HEK293 (cell line): ENCODE measurements around the gene PHACTR2.
A peak's percentile ranks its signal among the peaks of the same experiment; 100 is the strongest.

Experiments
- KLF1 ChIP-seq: fragments of 450-650 bp; formaldehyde crosslinking; IDR thresholded peaks from 2 replicates; pipeline ENCODE4 v1.5.1; 2016; ENCODE audit warnings: missing biosample characterization, missing genetic modification characterization
- MYNN ChIP-seq: fragments of 450-650 bp; formaldehyde crosslinking; IDR thresholded peaks from 2 replicates; pipeline ENCODE4 v1.5.1; 2016; ENCODE audit warnings: missing biosample characterization, missing genetic modification characterization, borderline replicate concordance
- MZF1 ChIP-seq: fragments of 450-650 bp; formaldehyde crosslinking; IDR thresholded peaks from 2 replicates; pipeline ENCODE4 v1.5.1; 2017; ENCODE audit warnings: missing biosample characterization, missing genetic modification characterization, borderline replicate concordance
- SP2 ChIP-seq: fragments of 450-650 bp; formaldehyde crosslinking; IDR thresholded peaks from 2 replicates; pipeline ENCODE4 v1.5.1; 2016; ENCODE audit warnings: missing biosample characterization, missing genetic modification characterization
- WT1 ChIP-seq: fragments of 450-650 bp; formaldehyde crosslinking; IDR thresholded peaks from 2 replicates; pipeline ENCODE4 v1.5.1; 2016; ENCODE audit warnings: missing biosample characterization, missing genetic modification characterization
- ZEB2 ChIP-seq: fragments of 450-650 bp; formaldehyde crosslinking; IDR thresholded peaks from 2 replicates; pipeline ENCODE4 v1.5.1; 2016; ENCODE audit warnings: missing biosample characterization, missing genetic modification characterization
- ZFP69B ChIP-seq: fragments of 450-650 bp; formaldehyde crosslinking; IDR thresholded peaks from 2 replicates; pipeline ENCODE4 v1.5.1; 2016; ENCODE audit warnings: missing biosample characterization, missing genetic modification characterization
- ZNF157 ChIP-seq: fragments of 450-650 bp; formaldehyde crosslinking; IDR thresholded peaks from 2 replicates; pipeline ENCODE4 v1.5.1; 2016; ENCODE audit warnings: missing biosample characterization, missing genetic modification characterization
- ZNF174 ChIP-seq: fragments of 450-650 bp; formaldehyde crosslinking; IDR thresholded peaks from 2 replicates; pipeline ENCODE4 v1.5.0; 2017; ENCODE audit warnings: missing biosample characterization, mild to moderate bottlenecking, missing genetic modification characterization
- ZNF311 ChIP-seq: fragments of 450-650 bp; formaldehyde crosslinking; IDR thresholded peaks from 2 replicates; pipeline ENCODE4 v1.5.1; 2017; ENCODE audit warnings: missing biosample characterization, missing genetic modification characterization, borderline replicate concordance
- ZNF350 ChIP-seq: fragments of 450-650 bp; formaldehyde crosslinking; IDR thresholded peaks from 2 replicates; pipeline ENCODE4 v1.5.0; 2017; ENCODE audit warnings: missing biosample characterization, mild to moderate bottlenecking, missing genetic modification characterization
- ZNF366 ChIP-seq: fragments of 450-650 bp; formaldehyde crosslinking; conservative IDR thresholded peaks from 2 replicates; pipeline ENCODE4 v1.5.1; 2016; ENCODE audit warnings: missing biosample characterization, missing genetic modification characterization
- ZNF394 ChIP-seq: fragments of 450-650 bp; formaldehyde crosslinking; IDR thresholded peaks from 2 replicates; pipeline ENCODE4 v1.5.1; 2016; ENCODE audit warnings: missing biosample characterization, missing genetic modification characterization, mild to moderate bottlenecking, moderate library complexity, borderline replicate concordance
- ZNF501 ChIP-seq: fragments of 450-650 bp; formaldehyde crosslinking; IDR thresholded peaks from 2 replicates; pipeline ENCODE4 v1.5.1; 2016; ENCODE audit warnings: missing biosample characterization, missing genetic modification characterization
- ZNF529 ChIP-seq: fragments of 450-650 bp; formaldehyde crosslinking; IDR thresholded peaks from 2 replicates; pipeline ENCODE4 v1.5.1; 2017; ENCODE audit warnings: missing genetic modification characterization, missing biosample characterization; ENCODE audit not compliant: insufficient replicate concordance
- ZNF596 ChIP-seq: fragments of 450-650 bp; IDR thresholded peaks from 2 replicates; pipeline ENCODE4 v1.5.0; 2018; ENCODE audit warnings: missing biosample characterization, mild to moderate bottlenecking, missing genetic modification characterization, moderate library complexity
- ZNF621 ChIP-seq: fragments of 450-650 bp; formaldehyde crosslinking; IDR thresholded peaks from 2 replicates; pipeline ENCODE4 v1.5.1; 2017; ENCODE audit warnings: missing biosample characterization, missing genetic modification characterization
- ZNF626 ChIP-seq: fragments of 450-650 bp; sonication (Bioruptor Pico); formaldehyde crosslinking; IDR thresholded peaks from 2 replicates; pipeline ENCODE4 v1.5.1; 2018; ENCODE audit warnings: missing biosample characterization, missing genetic modification characterization, inconsistent platforms
- ZNF658 ChIP-seq: fragments of 450-650 bp; formaldehyde crosslinking; IDR thresholded peaks from 2 replicates; pipeline ENCODE4; 2016; ENCODE audit warnings: missing biosample characterization, missing genetic modification characterization
- ZSCAN16 ChIP-seq: fragments of 450-650 bp; formaldehyde crosslinking; IDR thresholded peaks from 2 replicates; pipeline ENCODE4 v1.5.1; 2016; ENCODE audit warnings: missing biosample characterization, missing genetic modification characterization
- TF ChIP-seq, protein P1 (sequence below): fragments of 450-650 bp; IDR thresholded peaks from 2 replicates; pipeline ENCODE4 v1.5.1; 2018; ENCODE audit warnings: missing biosample characterization, missing genetic modification characterization
- TF ChIP-seq, protein P2 (sequence below): fragments of 450-650 bp; formaldehyde crosslinking; optimal IDR thresholded peaks from 2 replicates; pipeline ENCODE3; 2016; ENCODE audit warnings: missing biosample characterization, mild to moderate bottlenecking, missing genetic modification characterization
- TF ChIP-seq, protein P3 (sequence below): fragments of 450-650 bp; formaldehyde crosslinking; IDR thresholded peaks from 2 replicates; pipeline ENCODE4 v1.5.1; 2016; ENCODE audit warnings: missing biosample characterization, missing genetic modification characterization
- TF ChIP-seq, protein P4 (sequence below): fragments of 450-650 bp; formaldehyde crosslinking; IDR thresholded peaks from 2 replicates; pipeline ENCODE4 v1.5.1; 2017; ENCODE audit warnings: missing biosample characterization, missing genetic modification characterization
- TF ChIP-seq, protein P5 (sequence below): fragments of 450-650 bp; formaldehyde crosslinking; IDR thresholded peaks from 2 replicates; pipeline ENCODE4 v1.5.1; 2016; ENCODE audit warnings: missing biosample characterization, missing genetic modification characterization, low read depth
- TF ChIP-seq, protein P6 (sequence below): fragments of 450-650 bp; formaldehyde crosslinking; IDR thresholded peaks from 2 replicates; pipeline ENCODE4; 2016; ENCODE audit warnings: missing biosample characterization, missing genetic modification characterization
- TF ChIP-seq, protein P7 (sequence below): fragments of 450-650 bp; formaldehyde crosslinking; IDR thresholded peaks from 2 replicates; pipeline ENCODE4 v1.5.1; 2017; ENCODE audit warnings: missing biosample characterization, missing genetic modification characterization

PHACTR2 gene

DNA sequence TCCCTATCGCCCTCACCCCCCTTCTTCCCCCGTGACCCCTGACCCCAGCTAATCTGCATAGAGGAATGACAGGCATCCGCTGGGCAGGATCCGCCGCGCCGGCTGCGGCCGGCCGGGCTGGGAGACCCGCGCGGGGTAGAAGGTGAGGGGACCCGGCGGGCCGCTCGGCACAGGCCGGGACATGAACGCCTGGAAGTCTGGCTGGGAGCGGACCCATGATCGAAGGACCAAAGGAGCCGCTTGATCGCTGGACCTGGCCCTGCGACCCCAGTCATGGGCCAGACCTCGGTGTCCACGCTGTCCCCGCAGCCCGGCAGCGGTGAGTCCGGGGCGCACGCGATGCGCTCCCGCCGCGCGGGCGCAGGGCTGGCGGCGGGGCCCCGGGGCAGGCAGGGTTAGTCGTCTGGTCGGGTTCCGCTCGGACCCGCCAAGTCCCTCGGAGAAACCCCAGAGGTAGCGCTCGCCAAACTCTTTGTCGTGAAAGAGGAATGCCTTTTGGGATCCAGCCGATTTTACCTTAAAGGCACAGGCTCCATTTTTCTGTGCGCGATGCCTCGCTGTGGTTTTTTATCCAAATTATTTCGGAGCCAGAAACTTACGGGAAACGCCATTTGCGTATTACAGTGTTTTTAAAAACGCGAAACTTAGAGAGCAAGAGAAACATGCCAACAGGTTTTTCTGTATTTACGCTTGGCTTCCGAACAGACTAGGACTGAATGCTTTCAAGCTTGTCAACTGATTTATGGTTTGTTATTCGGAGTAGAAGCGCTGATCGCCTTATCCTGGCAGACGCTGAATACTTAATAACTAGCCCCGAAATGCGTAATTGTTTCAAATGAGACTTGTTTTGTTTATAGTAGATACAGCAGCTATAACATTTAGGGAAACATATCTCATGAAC lies at the start of gene PHACTR2 (continued):
- TF ChIP-seq ZNF621, result no peak
- TF ChIP-seq ZNF394 (tag by site-specific recombination), result no peak; the same call in 1 of the 2 replicates
- no peak for TF ChIP-seq ZNF174 (tag by site-specific recombination)
- no peak for TF ChIP-seq KLF1
- TF ChIP-seq MZF1 (tag by site-specific recombination), result no peak; the same call in 1 of the 2 replicates
- no peak for TF ChIP-seq WT1
- TF ChIP-seq, protein P1, sequence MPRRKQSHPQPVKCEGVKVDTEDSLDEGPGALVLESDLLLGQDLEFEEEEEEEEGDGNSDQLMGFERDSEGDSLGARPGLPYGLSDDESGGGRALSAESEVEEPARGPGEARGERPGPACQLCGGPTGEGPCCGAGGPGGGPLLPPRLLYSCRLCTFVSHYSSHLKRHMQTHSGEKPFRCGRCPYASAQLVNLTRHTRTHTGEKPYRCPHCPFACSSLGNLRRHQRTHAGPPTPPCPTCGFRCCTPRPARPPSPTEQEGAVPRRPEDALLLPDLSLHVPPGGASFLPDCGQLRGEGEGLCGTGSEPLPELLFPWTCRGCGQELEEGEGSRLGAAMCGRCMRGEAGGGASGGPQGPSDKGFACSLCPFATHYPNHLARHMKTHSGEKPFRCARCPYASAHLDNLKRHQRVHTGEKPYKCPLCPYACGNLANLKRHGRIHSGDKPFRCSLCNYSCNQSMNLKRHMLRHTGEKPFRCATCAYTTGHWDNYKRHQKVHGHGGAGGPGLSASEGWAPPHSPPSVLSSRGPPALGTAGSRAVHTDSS (tag by site-specific recombination), result no peak
- TF ChIP-seq, protein P2, sequence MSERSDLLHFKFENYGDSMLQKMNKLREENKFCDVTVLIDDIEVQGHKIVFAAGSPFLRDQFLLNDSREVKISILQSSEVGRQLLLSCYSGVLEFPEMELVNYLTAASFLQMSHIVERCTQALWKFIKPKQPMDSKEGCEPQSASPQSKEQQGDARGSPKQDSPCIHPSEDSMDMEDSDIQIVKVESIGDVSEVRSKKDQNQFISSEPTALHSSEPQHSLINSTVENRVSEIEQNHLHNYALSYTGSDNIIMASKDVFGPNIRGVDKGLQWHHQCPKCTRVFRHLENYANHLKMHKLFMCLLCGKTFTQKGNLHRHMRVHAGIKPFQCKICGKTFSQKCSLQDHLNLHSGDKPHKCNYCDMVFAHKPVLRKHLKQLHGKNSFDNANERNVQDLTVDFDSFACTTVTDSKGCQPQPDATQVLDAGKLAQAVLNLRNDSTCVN (tag by site-specific recombination), result peak; percentile 84
- TF ChIP-seq, protein P3, sequence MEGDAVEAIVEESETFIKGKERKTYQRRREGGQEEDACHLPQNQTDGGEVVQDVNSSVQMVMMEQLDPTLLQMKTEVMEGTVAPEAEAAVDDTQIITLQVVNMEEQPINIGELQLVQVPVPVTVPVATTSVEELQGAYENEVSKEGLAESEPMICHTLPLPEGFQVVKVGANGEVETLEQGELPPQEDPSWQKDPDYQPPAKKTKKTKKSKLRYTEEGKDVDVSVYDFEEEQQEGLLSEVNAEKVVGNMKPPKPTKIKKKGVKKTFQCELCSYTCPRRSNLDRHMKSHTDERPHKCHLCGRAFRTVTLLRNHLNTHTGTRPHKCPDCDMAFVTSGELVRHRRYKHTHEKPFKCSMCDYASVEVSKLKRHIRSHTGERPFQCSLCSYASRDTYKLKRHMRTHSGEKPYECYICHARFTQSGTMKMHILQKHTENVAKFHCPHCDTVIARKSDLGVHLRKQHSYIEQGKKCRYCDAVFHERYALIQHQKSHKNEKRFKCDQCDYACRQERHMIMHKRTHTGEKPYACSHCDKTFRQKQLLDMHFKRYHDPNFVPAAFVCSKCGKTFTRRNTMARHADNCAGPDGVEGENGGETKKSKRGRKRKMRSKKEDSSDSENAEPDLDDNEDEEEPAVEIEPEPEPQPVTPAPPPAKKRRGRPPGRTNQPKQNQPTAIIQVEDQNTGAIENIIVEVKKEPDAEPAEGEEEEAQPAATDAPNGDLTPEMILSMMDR (tag by site-specific recombination), result no peak
- no peak for TF ChIP-seq ZNF311
- peak; percentile 57 for TF ChIP-seq ZNF366
- no peak for TF ChIP-seq ZNF658 (tag by site-specific recombination)
- TF ChIP-seq SP2 (tag by site-specific recombination), result no peak
- TF ChIP-seq ZNF529 (tag by site-specific recombination), result no peak
- TF ChIP-seq ZFP69B (tag by site-specific recombination), result no peak
- TF ChIP-seq, protein P4, sequence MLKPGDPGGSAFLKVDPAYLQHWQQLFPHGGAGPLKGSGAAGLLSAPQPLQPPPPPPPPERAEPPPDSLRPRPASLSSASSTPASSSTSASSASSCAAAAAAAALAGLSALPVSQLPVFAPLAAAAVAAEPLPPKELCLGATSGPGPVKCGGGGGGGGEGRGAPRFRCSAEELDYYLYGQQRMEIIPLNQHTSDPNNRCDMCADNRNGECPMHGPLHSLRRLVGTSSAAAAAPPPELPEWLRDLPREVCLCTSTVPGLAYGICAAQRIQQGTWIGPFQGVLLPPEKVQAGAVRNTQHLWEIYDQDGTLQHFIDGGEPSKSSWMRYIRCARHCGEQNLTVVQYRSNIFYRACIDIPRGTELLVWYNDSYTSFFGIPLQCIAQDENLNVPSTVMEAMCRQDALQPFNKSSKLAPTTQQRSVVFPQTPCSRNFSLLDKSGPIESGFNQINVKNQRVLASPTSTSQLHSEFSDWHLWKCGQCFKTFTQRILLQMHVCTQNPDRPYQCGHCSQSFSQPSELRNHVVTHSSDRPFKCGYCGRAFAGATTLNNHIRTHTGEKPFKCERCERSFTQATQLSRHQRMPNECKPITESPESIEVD (tag by site-specific recombination), result peak; percentile 84
- no peak for TF ChIP-seq ZSCAN16
- TF ChIP-seq, protein P5, sequence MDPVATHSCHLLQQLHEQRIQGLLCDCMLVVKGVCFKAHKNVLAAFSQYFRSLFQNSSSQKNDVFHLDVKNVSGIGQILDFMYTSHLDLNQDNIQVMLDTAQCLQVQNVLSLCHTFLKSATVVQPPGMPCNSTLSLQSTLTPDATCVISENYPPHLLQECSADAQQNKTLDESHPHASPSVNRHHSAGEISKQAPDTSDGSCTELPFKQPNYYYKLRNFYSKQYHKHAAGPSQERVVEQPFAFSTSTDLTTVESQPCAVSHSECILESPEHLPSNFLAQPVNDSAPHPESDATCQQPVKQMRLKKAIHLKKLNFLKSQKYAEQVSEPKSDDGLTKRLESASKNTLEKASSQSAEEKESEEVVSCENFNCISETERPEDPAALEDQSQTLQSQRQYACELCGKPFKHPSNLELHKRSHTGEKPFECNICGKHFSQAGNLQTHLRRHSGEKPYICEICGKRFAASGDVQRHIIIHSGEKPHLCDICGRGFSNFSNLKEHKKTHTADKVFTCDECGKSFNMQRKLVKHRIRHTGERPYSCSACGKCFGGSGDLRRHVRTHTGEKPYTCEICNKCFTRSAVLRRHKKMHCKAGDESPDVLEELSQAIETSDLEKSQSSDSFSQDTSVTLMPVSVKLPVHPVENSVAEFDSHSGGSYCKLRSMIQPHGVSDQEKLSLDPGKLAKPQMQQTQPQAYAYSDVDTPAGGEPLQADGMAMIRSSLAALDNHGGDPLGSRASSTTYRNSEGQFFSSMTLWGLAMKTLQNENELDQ (tag by site-specific recombination), result no peak
- TF ChIP-seq MYNN, result no peak
- TF ChIP-seq, protein P6, sequence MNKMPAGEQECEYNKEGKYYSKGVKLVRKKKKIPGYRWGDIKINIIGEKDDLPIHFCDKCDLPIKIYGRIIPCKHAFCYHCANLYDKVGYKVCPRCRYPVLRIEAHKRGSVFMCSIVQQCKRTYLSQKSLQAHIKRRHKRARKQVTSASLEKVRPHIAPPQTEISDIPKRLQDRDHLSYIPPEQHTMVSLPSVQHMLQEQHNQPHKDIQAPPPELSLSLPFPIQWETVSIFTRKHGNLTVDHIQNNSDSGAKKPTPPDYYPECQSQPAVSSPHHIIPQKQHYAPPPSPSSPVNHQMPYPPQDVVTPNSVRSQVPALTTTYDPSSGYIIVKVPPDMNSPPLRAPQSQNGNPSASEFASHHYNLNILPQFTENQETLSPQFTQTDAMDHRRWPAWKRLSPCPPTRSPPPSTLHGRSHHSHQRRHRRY (tag by site-specific recombination), result no peak
- TF ChIP-seq ZNF501 (tag by site-specific recombination), result no peak
- TF ChIP-seq ZNF596 (tag by site-specific recombination), result peak; percentile 32; the same call in 1 of the 2 replicates
- TF ChIP-seq ZNF157, result no peak
- TF ChIP-seq, protein P7, sequence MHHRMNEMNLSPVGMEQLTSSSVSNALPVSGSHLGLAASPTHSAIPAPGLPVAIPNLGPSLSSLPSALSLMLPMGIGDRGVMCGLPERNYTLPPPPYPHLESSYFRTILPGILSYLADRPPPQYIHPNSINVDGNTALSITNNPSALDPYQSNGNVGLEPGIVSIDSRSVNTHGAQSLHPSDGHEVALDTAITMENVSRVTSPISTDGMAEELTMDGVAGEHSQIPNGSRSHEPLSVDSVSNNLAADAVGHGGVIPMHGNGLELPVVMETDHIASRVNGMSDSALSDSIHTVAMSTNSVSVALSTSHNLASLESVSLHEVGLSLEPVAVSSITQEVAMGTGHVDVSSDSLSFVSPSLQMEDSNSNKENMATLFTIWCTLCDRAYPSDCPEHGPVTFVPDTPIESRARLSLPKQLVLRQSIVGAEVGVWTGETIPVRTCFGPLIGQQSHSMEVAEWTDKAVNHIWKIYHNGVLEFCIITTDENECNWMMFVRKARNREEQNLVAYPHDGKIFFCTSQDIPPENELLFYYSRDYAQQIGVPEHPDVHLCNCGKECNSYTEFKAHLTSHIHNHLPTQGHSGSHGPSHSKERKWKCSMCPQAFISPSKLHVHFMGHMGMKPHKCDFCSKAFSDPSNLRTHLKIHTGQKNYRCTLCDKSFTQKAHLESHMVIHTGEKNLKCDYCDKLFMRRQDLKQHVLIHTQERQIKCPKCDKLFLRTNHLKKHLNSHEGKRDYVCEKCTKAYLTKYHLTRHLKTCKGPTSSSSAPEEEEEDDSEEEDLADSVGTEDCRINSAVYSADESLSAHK (tag by site-specific recombination), result 0 out of 2 replicates have a peak, but pooled peaks have one; percentile 6
- no peak for TF ChIP-seq ZNF350 (tag by site-specific recombination)
- TF ChIP-seq ZNF626 (tag by site-specific recombination), result no peak
- no peak for TF ChIP-seq ZEB2 (tag by site-specific recombination)
